ENCODE data around the gene PTPRD.

GRCh38 chr9:8521112-8521511, 2091.7 kb downstream of the PTPRD start:
- no peak for TF ChIP-seq EZH2 (IDR thresholded peaks at IDR 0.05; ENCODE audit: borderline replicate concordance, low read length)
- TF ChIP-seq, protein P1, sequence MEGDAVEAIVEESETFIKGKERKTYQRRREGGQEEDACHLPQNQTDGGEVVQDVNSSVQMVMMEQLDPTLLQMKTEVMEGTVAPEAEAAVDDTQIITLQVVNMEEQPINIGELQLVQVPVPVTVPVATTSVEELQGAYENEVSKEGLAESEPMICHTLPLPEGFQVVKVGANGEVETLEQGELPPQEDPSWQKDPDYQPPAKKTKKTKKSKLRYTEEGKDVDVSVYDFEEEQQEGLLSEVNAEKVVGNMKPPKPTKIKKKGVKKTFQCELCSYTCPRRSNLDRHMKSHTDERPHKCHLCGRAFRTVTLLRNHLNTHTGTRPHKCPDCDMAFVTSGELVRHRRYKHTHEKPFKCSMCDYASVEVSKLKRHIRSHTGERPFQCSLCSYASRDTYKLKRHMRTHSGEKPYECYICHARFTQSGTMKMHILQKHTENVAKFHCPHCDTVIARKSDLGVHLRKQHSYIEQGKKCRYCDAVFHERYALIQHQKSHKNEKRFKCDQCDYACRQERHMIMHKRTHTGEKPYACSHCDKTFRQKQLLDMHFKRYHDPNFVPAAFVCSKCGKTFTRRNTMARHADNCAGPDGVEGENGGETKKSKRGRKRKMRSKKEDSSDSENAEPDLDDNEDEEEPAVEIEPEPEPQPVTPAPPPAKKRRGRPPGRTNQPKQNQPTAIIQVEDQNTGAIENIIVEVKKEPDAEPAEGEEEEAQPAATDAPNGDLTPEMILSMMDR (conservative IDR thresholded peaks at IDR 0.05 in 1 of 2, IDR thresholded peaks at IDR 0.05 in 1 of 2; ENCODE audit: extremely low read depth in 1 of 2, insufficient read depth in 1 of 2, low read depth in 1 of 2, low read length in 2 of 2) = no peak
